HG03575 (cell line): ENCODE results near the gene KCNH3.

Source experiments
- ATAC-seq: cut with Tn5 transposase; IDR thresholded peaks from one replicate; pipeline ENCODE4 v1.9.1; 2021; ENCODE audit not compliant: unreplicated experiment, insufficient number of reproducible peaks, low FRiP score; ENCODE audit errors: extremely low read depth

KCNH3 gene

GRCh38 chr12:49555631-49556390 lies 17.0 kb downstream of the KCNH3 start:
- no peak for ATAC-seq

DNA sequence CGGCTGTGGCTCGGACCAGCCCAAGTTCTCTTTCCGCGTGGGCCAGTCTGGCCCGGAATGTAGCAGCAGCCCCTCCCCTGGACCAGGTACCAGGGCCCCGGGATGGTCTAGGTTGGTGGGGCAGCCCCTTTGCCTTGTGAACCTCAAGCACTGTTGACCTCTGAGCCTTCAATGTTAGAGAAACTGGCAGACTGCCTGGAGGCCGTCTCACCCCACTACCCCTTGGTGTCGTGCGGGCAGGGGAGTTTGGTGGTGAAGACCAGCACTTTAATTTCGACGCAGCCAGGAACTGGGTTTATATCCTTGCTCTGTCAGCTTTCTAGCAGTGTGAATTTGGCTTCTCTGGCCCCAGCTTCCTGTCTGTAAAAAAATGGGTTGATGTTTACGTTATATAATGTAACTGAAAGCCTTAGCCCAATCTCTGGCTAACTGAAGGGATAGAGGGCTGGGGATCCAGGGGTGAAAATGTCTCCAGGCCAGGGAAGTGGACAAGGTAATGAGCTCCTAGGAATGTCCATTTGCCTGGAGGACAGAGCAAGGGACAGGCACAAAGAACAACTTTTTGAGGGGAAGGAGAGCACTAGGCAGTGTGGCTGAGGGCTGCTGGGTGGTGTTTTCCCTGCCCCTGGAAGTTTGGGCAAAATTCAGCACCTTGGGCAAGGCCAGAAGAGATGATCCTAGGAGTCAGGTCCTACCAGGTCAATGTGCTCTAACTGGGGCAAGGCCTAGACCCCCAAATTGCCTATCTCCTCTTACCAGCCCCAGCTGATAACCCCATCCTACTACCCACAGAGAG lies 17.8 kb downstream of the KCNH3 start:
- no peak for ATAC-seq

DNA sequence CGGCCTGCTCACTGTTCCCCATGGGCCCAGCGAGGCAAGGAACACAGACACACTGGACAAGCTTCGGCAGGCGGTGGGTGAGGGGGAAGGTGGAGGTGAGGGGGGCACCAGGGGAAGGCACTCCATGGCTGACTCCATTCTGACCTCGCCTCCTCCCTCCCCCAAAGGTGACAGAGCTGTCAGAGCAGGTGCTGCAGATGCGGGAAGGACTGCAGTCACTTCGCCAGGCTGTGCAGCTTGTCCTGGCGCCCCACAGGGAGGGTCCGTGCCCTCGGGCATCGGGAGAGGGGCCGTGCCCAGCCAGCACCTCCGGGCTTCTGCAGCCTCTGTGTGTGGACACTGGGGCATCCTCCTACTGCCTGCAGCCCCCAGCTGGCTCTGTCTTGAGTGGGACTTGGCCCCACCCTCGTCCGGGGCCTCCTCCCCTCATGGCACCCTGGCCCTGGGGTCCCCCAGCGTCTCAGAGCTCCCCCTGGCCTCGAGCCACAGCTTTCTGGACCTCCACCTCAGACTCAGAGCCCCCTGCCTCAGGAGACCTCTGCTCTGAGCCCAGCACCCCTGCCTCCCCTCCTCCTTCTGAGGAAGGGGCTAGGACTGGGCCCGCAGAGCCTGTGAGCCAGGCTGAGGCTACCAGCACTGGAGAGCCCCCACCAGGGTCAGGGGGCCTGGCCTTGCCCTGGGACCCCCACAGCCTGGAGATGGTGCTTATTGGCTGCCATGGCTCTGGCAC lies 18.5 kb downstream of the KCNH3 start:
- no peak for ATAC-seq

- no peak for ATAC-seq
Observed at GRCh38 chr12:49557917-49558215, 19.0 kb downstream of the KCNH3 start.

- no peak for ATAC-seq
Observed at GRCh38 chr12:49558526-49558925, 19.7 kb downstream of the KCNH3 start.

DNA sequence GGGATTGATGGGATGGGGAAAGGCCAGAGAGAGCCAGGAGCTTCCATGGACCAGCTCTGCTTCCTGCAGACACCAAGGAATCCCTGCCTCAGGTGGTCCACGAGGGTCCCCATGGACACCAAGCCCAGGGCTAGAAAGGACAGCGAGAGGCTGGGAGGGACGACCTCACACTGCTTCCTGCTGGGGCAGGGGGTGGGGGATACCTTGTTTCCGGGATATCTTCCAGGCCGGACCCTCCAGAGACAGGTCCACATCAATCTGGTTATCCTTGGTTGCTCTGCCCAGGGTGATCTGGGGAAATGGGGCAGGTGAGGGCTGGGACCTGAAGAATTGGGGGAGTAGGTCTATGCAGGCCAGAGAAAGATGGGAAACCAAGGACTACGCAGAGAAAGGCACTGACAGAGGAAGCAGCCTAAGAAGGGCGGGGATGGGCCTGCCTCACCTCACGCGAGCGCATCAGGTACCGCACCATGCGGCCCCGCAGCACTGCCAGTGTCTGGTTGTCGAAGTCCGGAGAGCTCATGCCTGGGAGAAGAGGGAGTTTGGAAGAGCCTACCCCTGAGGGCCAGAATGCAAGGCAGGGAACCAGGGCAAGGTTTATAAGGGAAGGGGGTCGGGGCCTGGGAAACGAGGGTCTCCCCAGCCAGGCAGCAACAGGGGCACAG lies 20.3 kb downstream of the KCNH3 start:
- ATAC-seq = no peak

- no peak for ATAC-seq
Observed at GRCh38 chr12:49560695-49561094, 21.9 kb downstream of the KCNH3 start.

GRCh38 chr12:49562233-49562632 lies 23.4 kb downstream of the KCNH3 start:
- no peak for ATAC-seq

DNA sequence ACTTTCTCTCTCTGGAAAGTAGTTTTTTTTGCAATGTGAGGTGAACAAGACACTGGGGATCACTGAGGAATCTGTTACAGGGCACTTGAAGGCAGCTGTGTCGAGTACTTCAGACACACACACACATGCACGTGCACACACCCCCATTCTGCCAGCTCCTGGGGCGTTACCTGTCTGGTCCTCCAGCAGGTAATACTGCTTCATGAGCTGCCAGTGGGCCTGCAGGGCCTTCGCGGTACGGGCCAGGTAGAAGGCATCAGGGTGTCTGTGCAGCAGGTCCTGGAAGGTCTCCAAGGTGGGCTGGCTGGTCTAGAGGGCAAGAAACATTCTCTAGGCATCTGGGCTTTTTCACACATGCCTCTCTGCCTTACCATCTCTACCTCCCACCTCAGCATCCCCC lies 24.0 kb downstream of the KCNH3 start:
- ATAC-seq = no peak

DNA sequence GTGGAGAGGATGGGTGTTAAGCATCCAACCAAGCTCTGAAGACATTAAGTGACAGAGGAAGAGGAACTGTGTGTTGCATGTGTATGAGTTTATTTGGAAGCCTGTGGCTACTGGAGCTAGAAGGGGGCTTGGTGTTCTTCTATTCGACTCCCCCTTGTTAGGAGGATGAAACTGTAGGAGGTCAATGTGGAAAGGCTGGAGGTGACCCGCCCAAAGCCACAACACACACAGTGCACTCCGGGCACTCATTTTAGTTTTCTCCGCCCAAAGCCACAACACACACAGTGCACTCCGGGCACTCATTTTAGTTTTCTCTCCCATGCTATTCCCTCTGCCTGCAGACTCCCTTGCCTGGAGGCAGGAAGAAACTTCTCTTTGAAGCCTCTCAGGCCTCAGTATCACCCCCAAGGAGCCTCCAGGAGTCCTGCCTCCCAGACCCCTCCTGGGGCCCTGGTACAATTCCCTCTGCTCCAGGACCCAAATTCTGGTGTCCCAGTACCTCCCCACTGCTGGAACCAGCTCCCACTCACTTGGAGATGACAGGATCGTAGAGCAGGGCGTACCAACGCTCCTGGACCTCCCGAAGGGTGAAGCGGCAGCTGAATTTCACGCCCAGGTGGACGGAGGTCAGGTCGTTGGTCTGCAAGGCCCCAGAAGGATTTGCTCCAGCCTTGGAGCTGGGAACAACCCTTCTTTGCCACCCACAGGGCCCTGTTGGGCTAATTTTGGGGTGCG lies 25.3 kb downstream of the KCNH3 start:
- ATAC-seq = no peak

- ATAC-seq = no peak
Observed at GRCh38 chr12:49564686-49565405, 26.0 kb downstream of the KCNH3 start.

- no peak for ATAC-seq
Observed at GRCh38 chr12:49565406-49566265, 26.8 kb downstream of the KCNH3 start.

DNA sequence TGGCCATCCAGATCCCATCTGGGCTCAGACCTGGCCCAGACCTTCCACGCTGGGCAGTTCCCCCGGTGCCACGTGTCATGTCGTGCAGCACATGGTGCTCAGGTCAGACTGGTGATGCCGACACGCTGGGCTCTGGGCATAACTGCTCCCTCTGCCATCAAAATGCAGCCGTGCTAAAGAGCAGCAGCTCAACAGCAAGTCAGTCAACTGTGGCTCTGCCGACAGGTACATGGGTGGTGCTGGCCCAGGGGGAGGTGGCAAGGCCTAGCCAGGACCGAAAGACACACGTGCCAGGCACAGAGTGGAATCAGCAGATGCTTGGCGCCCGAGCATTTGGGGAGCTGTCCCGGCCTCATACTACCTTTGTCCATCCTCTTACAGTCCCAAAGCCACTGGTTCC lies 27.5 kb downstream of the KCNH3 start:
- no peak for ATAC-seq

DNA sequence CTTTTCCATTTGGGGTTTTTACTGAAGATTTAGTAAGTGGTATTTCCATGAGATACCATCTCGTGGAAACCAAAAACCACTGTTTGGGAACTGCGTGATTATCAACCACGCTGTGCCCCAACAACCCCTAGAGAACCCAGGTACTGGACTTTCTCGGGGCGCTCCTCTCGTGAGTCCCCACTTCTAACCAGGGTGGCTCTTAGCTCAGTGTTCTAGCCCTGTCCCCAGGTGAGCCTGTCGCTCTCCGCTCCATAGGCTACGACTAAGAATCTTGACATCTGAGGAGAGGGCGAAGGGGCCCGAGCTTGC lies 28.4 kb downstream of the KCNH3 start:
- ATAC-seq = no peak

GRCh38 chr12:49567611-49568441 lies 29.0 kb downstream of the KCNH3 start, which contains the start of gene MCRS1:
MCRS1 (minus strand) TSS chr12:49568142; CDS start chr12:49566731, 1,411 bp downstream.
- ATAC-seq = peak; percentile 48

GRCh38 chr12:49568442-49569162 lies 29.8 kb downstream of the KCNH3 start:
- no peak for ATAC-seq
